GM23338 (cell line): ENCODE measurements around the gene MINDY1.

ENCODE experiments used
- CTCF ChIP-seq, 2 experiments: fragments of 200-600 bp in 1 of 2; sonication (generic) in 1 of 2; conservative IDR thresholded peaks; 2 replicates each; pipeline versions ENCODE4 v1.5.1 to v1.6.1; 2016 to 2017; ENCODE audit warnings: antibody characterized with exemption in 2 of 2, low read depth in 2 of 2, mild to moderate bottlenecking in 2 of 2, moderate library complexity in 1 of 2
- EZH2 ChIP-seq: fragments of 200-600 bp; sonication (generic); IDR thresholded peaks from one replicate; pipeline ENCODE4 v1.8.0; 2017; ENCODE audit warnings: antibody characterized with exemption, mild to moderate bottlenecking, low read depth; ENCODE audit not compliant: unreplicated experiment
- POLR2AphosphoS5 ChIP-seq: IDR thresholded peaks from 2 replicates; pipeline ENCODE4 v1.6.1; 2016; ENCODE audit warnings: antibody characterized with exemption, low read depth
- TF ChIP-seq, protein P1 (sequence below): IDR thresholded peaks from one replicate; pipeline ENCODE4 v1.6.1; 2018; ENCODE audit warnings: antibody characterized with exemption; ENCODE audit not compliant: unreplicated experiment

DNA sequence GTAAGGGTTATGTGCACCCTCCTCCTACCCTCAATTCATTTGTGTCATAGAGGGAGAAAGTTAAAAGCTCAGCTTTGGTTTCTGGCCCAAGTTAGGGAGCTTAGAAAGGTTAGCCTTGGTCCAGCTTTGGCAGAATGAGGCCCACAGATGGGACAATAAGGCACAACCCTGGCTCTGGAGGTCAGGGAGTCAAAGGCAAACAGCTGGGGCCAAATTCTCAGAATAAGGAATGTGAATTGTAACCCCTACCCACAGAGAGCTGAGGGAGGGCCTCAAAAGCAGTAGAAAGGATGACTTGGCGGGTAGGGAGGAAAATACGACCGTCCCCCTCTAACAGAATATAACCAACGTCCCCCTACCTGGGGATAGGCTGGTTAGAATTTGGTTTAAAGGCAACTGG lies 41.1 kb downstream of the MINDY1 start:
- TF ChIP-seq POLR2AphosphoS5 (no peak), CTCF (conservative IDR thresholded peaks at IDR 0.05; ENCODE audit: low read depth in 2 of 2) (no peak), EZH2 (no peak)
- TF ChIP-seq, protein P1, sequence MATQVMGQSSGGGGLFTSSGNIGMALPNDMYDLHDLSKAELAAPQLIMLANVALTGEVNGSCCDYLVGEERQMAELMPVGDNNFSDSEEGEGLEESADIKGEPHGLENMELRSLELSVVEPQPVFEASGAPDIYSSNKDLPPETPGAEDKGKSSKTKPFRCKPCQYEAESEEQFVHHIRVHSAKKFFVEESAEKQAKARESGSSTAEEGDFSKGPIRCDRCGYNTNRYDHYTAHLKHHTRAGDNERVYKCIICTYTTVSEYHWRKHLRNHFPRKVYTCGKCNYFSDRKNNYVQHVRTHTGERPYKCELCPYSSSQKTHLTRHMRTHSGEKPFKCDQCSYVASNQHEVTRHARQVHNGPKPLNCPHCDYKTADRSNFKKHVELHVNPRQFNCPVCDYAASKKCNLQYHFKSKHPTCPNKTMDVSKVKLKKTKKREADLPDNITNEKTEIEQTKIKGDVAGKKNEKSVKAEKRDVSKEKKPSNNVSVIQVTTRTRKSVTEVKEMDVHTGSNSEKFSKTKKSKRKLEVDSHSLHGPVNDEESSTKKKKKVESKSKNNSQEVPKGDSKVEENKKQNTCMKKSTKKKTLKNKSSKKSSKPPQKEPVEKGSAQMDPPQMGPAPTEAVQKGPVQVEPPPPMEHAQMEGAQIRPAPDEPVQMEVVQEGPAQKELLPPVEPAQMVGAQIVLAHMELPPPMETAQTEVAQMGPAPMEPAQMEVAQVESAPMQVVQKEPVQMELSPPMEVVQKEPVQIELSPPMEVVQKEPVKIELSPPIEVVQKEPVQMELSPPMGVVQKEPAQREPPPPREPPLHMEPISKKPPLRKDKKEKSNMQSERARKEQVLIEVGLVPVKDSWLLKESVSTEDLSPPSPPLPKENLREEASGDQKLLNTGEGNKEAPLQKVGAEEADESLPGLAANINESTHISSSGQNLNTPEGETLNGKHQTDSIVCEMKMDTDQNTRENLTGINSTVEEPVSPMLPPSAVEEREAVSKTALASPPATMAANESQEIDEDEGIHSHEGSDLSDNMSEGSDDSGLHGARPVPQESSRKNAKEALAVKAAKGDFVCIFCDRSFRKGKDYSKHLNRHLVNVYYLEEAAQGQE, result no peak
